Measurements from ENCODE around the gene TUBE1. TPM values are rescaled to one million over a fixed set of nuclear protein-coding genes. Genes with fewer than 3 reads are reported as not detected.

TUBE1 gene
- total RNA-seq (2022; extraction: Qiagen RNA extraction): 5.5 to 7.9 TPM (median 5.9 TPM) in 5 replicates

GRCh38 chr6:112087136-112087911 lies at the start of gene TUBE1, which contains the start of gene FAM229B:
TUBE1 (minus strand) TSS chr6:112087482; CDS start chr6:112087434, 48 bp downstream.
FAM229B (plus strand) TSS chr6:112087591; CDS start chr6:112099284, 11,693 bp downstream.

DNA sequence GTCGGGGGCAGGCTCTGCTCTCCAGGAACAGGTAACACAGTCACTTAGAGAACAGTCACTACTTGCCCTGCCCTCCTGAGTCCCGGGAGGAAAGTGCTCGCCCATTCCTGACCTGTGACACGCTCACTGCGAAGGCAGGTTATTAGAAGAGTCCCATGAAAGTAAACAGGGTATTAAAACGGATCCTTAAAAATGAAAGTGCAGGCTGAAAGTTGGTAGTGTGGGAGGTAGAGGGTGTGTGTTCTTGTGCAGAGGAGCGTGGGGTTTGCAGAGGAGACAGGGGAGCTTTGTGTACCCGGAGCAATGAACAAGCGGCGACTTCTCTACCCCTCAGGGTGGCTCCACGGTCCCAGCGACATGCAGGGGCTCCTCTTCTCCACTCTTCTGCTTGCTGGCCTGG lies 33.3 kb downstream of the TUBE1 start, which contains the start of gene CCN6:
Gene CCN6, plus strand, starts transcription at position 104 of the 400 bp plus-strand sequence. Its CDS starts 254 bp downstream, at position 358.

Other genes starting within 250 kb of the TUBE1 start
- 4.0 to 5.2 TPM (median 4.6 TPM) in 5 replicates for gene FYN, start 214.0 kb downstream of the TUBE1 start, total RNA-seq (2022; extraction: Qiagen RNA extraction)
- not detected in 5 replicates for gene CCN6, start 33.4 kb downstream of the TUBE1 start, total RNA-seq (2022; extraction: Qiagen RNA extraction)
- 6.1 to 8.4 TPM (median 7.9 TPM) in 5 replicates for gene FAM229B, start 109 bp upstream of the TUBE1 start, total RNA-seq (2022; extraction: Qiagen RNA extraction)
- 1.1 to 1.4 TPM (median 1.2 TPM) in 5 replicates for gene LAMA4, start 167.1 kb upstream of the TUBE1 start, total RNA-seq (2022; extraction: Qiagen RNA extraction)

Data from A549 treated with Mapracorat at 1 μM for 4 hours (cell line).